ENCODE data around the gene SIRPA. TPM values are rescaled to one million over a fixed set of nuclear protein-coding genes. Genes with fewer than 3 reads are reported as not detected.

Gene SIRPA
- polyA plus RNA-seq, 3 donors from 2014 or later, result 0.29 to 0.39 TPM; not detected in 1

DNA sequence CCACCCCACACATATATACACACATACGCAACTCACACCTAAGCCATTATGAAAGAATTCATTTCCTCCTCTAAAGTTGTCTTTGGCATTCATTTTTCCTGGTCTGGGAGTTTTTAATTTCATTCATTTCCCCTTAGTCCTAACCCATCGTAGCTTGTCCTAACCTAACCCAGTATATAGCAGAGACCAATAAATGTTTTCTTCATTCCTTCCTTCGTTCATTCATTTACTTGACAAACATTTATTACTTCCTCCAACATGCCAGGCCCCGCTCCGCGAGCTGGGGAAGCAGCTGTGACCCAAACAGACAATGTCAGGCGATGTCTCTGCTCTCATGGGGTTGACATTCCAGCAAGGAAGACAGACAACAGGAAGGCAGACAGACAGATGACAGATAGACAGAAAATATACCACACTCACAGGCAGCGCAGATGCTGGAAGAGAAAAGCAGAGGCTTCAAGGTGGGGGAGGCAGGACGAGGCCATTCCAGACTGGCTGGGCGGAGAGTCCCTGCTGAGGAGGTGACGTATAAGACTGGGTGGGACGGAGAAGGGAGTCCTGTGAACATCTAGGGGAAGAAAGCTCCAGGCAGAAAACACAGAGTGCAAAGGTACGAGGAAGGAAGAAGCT, 33.7 kb upstream of the SIRPA start:
- no peak overlapping the region for H3K27ac Mint-ChIP-seq
- H3K4me3 Mint-ChIP-seq, result no peak overlapping the region
- no peaks in the 10 kb centered on the region for H3K9me3 Mint-ChIP-seq
- peaks cover 0 to 5% (median 5%) of the 10 kb centered on the region in 3 donors for H3K27me3 Mint-ChIP-seq (ENCODE audit: low read depth in 3 of 3)
- no peaks in the 10 kb centered on the region for H3K4me1 Mint-ChIP-seq
- DNase-seq, result no peak
- no peaks in the 10 kb centered on the region for H3K36me3 Mint-ChIP-seq

DNA sequence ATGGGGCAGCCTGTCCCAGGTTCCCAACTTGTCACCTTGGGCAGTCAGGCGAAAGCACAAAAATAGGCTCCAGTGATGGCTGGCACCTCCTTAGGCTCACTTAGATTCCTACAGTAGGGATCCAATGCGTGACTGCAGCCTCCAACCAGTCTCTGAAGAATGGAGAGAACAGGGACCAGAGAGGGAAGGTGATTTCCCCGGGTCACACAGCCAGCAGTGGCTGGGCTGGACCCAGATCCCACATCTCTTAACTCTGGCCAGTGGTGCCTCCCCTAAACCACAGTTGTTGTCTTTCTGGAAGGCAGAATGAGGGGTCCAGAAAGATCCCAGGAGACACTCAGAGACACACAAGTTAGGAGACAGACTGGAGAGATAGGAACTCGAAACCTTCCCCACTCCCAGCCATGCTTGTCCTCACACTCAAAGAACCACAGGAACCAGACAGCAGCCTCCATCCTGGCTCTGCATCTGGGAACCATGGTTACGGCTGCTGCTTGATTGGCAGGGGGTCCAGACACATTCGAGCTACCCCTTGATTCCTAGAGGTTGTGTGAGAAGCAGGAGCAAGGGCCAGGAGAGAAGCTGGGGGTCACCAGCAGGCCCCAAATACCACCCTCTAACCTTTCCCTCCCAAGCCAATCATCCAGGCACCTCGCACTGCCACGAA, 33.1 kb upstream of the SIRPA start:
- H3K27ac Mint-ChIP-seq, result no peak overlapping the region
- no peaks in the 10 kb centered on the region for H3K9me3 Mint-ChIP-seq
- H3K4me1 Mint-ChIP-seq, result no peaks in the 10 kb centered on the region
- no peak overlapping the region for H3K4me3 Mint-ChIP-seq
- H3K27me3 Mint-ChIP-seq (ENCODE audit: low read depth in 3 of 3), result peaks cover 0 to 5% (median 5%) of the 10 kb centered on the region in 3 donors
- no peaks in the 10 kb centered on the region for H3K36me3 Mint-ChIP-seq
- no peak for DNase-seq

DNA sequence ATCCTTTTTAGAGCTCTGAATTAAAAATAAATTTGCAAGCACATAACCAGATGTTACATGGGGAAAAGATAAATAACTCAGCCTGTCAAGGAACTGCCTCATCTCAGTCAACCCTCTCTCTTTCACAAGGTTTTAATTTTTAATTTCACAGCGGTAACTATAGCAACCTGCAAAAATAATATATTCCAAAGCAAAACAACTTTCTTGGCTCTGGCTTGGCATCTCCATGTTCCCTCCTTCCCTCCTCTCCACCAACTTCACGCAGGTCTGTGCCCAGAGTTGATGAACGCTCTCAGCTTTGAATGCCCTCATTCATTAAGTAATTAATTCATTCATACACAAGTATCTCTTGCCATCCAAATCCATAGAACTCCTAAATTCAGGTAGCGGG, 32.5 kb upstream of the SIRPA start:
- H3K9me3 Mint-ChIP-seq, result no peaks in the 10 kb centered on the region
- H3K36me3 Mint-ChIP-seq, result no peaks in the 10 kb centered on the region
- no peak overlapping the region for H3K4me3 Mint-ChIP-seq
- H3K27me3 Mint-ChIP-seq (ENCODE audit: low read depth in 3 of 3), result peaks cover 0 to 5% (median 4%) of the 10 kb centered on the region in 3 donors
- DNase-seq, result no peak
- H3K27ac Mint-ChIP-seq, result no peak overlapping the region
- H3K4me1 Mint-ChIP-seq, result no peaks in the 10 kb centered on the region

DNA sequence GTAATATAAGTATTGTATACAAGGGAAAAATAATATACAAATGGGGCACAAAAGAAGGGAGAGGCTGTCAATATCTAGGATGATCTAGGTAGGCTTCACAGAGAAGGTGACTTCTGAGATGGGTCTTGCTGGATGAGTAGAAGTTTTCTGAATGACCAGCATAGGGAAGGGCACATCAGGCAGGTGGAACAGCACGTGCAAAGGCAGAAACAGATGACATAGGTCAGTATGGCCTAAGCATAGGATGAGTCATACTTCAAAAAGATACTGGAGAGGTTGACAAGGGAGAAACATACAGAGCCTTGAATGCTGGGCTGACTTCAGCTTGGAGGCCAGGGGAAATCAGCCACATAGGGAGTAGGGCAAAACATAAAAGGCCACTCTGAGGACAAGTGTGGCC, 31.9 kb upstream of the SIRPA start:
- Mint-ChIP-seq H3K4me1 (no peaks in the 10 kb centered on the region), H3K36me3 (no peaks in the 10 kb centered on the region), H3K27ac (no peak overlapping the region), H3K4me3 (no peak overlapping the region), H3K27me3 (ENCODE audit: low read depth in 3 of 3) (peaks cover 0 to 5% (median 4%) of the 10 kb centered on the region in 3 donors), H3K9me3 (no peaks in the 10 kb centered on the region)
- no peak for DNase-seq

DNA sequence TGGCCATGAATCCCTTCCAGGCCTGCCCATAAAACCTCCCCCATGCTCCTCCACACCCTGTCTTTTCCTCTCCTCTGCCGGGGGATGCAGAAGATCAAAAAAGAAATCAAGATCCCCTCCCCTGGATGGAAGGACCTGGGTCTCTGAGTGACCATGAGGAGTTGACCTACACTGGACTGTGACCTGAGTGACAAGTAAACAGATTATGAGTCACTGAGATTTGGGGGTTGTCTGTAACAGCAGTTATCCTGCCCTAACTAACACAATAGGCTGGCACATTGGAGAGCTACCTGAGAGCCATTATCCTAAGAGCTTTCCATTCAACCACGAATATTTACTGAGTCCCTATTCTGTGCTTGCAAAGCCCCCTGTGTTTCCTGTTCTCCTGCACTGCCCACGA, 28.4 kb upstream of the SIRPA start:
- Mint-ChIP-seq H3K9me3 (no peaks in the 10 kb centered on the region), H3K27ac (no peak overlapping the region), H3K27me3 (ENCODE audit: low read depth in 3 of 3) (peaks cover 1 to 5% (median 3%) of the 10 kb centered on the region in 3 donors), H3K4me3 (no peak overlapping the region), H3K4me1 (no peaks in the 10 kb centered on the region), H3K36me3 (no peaks in the 10 kb centered on the region)
- DNase-seq, result no peak

DNA sequence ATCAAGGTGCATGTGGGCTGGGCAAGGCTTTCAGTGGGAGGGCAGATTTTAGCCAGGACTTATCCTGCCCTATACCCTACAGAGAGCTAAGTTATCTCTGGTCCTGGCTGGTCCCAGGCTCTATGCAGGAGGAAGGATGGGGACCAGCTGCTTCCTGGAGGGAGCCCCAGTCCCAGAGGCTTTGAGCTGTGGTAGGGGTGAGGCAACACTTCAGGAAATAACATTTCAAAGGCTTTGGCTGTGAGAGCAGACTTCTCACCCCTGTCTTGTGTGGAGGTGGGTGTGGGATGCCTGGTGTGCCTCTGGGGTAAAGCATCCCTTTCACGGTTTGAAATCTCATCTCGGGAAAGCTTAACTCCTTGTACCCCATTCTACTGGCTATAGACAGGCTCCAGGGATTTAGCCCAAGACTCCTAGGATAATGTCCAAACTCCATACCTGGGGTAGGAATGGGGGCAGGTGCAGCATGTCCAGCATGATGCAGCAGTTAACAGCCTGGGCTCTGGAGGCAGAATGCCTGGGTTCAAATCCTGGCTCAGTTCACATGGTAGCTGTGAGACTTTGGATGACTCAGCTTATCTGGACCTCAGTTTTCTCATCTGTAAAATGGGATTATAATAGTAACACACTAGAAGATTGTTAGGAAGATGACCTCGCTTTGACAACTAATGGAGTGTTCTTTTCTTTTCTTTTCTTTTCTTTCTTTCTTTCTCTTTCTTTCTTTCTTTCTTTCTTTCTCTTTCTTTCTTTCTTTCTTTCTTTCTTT, 27.5 kb upstream of the SIRPA start:
- DNase-seq, result no peak
- Mint-ChIP-seq H3K27me3 (ENCODE audit: low read depth in 3 of 3) (peaks cover 1 to 5% (median 3%) of the 10 kb centered on the region in 3 donors), H3K27ac (no peak overlapping the region), H3K9me3 (no peaks in the 10 kb centered on the region), H3K36me3 (no peaks in the 10 kb centered on the region), H3K4me3 (no peak overlapping the region), H3K4me1 (no peaks in the 10 kb centered on the region)

DNA sequence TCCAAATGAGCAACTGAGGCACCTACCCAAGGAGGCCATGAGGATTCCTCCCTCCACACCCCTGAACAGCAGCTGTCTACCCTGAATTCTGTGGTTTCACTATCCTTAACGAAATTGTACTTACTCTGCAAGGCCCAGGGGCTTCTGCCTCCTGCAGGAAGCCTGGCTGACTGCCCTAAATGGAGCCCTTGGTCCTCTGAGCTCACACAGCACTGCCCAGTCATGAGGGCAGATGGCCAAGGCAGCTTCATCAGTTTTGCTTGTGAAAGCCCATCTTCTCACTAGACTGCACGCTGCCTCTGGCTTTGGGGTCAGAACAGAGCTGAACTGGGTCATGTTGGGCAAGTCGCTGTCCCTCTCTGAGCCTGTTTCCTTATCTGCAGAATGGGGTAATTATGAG, 26.4 kb upstream of the SIRPA start:
- H3K4me1 Mint-ChIP-seq, result no peaks in the 10 kb centered on the region

DNA sequence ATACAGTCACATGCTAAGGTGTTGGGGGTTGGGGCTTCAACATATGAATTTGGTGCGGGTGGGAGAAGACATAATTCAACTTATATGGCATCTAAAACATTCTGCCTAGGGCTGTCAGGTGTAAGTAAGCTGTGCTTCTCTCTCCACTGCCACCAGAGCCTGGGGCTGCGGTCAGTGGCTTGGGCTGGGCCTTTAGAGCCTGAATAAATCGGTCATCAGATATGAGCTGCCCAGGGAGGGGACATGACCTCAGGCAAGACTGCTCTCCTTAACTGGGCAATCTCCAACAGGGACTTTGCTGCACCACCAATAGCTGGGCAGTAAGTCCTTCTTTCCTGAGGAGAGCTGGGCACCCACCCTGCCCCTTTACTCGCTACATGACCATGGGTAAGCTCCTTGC, 24.9 kb upstream of the SIRPA start:
- no peaks in the 10 kb centered on the region for H3K9me3 Mint-ChIP-seq
- no peak for DNase-seq
- no peaks in the 10 kb centered on the region for H3K36me3 Mint-ChIP-seq
- no peaks in the 10 kb centered on the region for H3K4me1 Mint-ChIP-seq
- H3K27ac Mint-ChIP-seq, result no peak overlapping the region
- peaks cover 0 to 6% (median 1%) of the 10 kb centered on the region in 3 donors for H3K27me3 Mint-ChIP-seq (ENCODE audit: low read depth in 3 of 3)
- no peak overlapping the region for H3K4me3 Mint-ChIP-seq

More for the DNA sequence above, 26.4 kb upstream of the SIRPA start:
- Mint-ChIP-seq H3K9me3 (no peaks in the 10 kb centered on the region), H3K4me3 (no peak overlapping the region), H3K27ac (no peak overlapping the region), H3K36me3 (no peaks in the 10 kb centered on the region), H3K27me3 (ENCODE audit: low read depth in 3 of 3) (peaks cover 1 to 3% (median 2%) of the 10 kb centered on the region in 3 donors)
- no peak for DNase-seq

DNA sequence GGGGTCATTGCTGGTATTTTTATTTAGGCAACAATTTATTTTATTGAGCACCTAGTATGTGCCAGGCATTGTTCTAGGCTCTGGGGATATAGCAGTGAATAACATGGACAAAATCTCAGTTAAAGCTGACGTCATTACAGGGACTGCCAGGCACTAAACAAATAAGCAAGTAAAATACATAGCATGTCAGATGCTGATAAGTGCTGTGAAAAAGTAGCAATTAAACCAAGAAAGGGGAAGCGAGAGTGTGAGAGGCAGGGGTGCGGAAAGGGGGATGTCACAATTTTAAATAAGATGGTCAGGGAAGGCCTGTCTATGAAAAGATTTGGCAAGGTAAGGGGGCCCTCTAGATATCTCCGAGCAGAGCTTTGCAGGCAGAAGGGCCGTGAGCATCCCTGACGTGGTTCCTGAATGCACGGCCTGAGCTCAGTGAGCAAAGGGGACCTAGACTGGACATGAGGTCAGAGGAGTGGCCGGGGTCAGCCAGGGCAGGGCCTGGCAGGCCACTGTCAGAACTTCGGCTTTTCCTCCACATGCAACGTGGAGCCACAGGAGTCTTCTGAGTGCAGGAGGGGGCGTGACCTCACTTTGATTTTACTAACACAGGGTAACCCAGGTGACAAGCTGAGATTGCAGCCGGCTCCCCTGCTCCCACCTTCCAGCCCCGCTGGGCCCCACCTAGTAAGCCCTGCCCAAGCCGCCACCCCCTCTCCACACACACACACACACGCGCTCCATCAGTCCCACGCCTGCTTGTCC, 24.2 kb upstream of the SIRPA start:
- no peak overlapping the region for H3K4me3 Mint-ChIP-seq
- no peaks in the 10 kb centered on the region for H3K4me1 Mint-ChIP-seq
- H3K27me3 Mint-ChIP-seq (ENCODE audit: low read depth in 3 of 3), result peaks cover 0 to 5% (median 1%) of the 10 kb centered on the region in 3 donors
- no peak overlapping the region for H3K27ac Mint-ChIP-seq
- no peaks in the 10 kb centered on the region for H3K9me3 Mint-ChIP-seq
- H3K36me3 Mint-ChIP-seq, result no peaks in the 10 kb centered on the region
- DNase-seq, result no peak

DNA sequence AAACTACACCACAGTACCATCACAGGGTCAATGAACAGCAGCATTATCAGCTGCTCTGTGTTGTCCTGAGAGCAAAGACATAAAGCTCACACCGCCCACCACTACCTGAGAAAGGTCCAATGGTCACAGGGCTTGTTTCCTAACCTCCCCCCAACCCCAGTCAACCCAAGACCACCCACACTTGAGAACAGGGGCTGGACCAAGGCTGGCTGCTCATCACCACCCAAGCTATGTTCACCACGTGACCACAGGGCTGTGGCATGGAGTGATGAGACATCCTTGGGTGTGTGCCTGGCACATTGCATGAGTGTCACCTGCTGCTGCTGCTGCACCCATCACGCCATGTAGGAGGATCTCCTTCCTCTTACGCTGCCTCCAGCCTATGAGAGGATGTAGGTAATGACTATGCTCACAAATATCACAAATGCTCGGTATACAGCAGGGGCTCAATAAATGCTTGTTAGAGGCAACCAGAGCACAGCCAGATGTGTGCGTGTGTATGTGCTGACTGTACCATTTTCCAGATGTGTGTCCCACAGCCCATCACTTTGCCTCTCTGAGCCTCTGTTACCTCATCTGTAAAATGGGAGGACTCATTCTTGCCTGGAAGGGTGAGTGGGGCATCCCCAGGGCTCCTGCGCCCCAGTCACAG, 23.3 kb upstream of the SIRPA start:
- Mint-ChIP-seq H3K36me3 (no peaks in the 10 kb centered on the region), H3K27me3 (ENCODE audit: low read depth in 3 of 3) (peaks cover 0 to 5% (median 1%) of the 10 kb centered on the region in 3 donors), H3K27ac (no peak overlapping the region), H3K9me3 (no peaks in the 10 kb centered on the region), H3K4me3 (no peak overlapping the region), H3K4me1 (no peaks in the 10 kb centered on the region)
- DNase-seq, result no peak

DNA sequence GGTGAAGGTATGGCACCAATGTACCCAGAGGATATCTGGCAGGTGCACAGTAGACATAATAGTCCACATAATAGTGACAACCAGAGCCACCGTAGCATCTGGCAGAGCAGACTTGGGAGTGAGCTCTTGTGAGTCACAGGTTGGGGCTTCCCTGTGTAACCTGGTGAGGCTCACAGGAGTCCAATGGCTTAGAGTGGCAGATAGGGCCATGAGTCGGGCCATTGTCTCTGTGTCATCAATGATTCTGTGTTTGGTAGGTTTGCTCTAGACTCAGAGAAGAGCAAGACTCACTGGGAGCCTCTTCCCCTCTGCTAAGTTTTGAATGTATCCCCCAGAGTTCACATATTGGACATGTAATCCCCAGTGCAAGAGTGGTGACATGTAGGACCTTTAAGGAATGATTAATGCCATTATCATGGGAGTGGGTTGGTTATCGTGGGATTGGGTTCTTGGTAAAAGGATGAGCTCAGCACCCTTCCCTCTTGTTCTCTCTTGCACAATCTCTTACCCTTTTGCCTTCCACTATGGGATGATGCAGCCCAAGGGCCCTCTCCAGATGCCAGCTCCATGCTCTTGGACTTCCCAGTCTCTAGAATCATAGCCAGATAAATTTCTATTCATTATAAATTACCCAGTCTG, 22.6 kb upstream of the SIRPA start:
- Mint-ChIP-seq H3K4me1 (no peaks in the 10 kb centered on the region), H3K9me3 (no peaks in the 10 kb centered on the region), H3K4me3 (no peak overlapping the region), H3K36me3 (no peaks in the 10 kb centered on the region), H3K27ac (no peak overlapping the region), H3K27me3 (ENCODE audit: low read depth in 3 of 3) (peaks cover 0 to 3% (median 1%) of the 10 kb centered on the region in 3 donors)
- DNase-seq, result no peak

DNA sequence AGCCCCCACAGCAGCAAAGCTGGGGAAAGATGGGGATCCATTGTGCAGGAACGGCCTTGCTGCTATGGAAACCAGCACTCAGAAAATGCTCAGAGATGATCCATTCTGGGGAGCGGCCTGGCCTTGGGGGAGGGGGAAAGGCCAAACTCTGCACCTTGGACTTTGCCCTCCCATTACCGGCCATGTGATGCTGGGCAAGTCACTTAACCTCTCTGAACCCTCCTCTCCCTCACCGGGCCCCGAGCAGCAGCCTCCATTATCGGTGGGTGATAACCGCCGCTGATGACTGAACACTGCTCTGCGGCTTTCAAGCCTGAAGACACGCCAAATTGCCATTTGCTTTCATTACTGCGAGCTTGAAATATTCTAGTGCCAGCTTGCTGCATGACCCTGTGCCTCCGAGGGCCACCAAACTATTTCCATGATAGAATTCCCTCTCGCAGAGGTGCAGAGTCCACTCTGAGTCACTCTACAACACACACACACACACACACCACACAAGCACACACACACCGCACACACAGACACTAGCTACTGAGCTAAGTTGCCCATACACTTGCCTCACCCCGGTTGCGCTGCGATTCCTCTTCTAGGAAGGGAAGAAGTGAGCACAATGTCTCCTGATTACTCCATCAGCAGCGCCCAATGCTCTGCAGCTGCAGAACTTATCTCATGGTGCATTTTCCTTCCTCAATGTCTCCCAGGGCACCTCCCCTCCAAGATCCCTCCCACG, 20.6 kb upstream of the SIRPA start:
- no peak overlapping the region for H3K4me3 Mint-ChIP-seq
- no peaks in the 10 kb centered on the region for H3K36me3 Mint-ChIP-seq
- H3K27ac Mint-ChIP-seq, result no peak overlapping the region
- no peaks in the 10 kb centered on the region for H3K4me1 Mint-ChIP-seq
- DNase-seq, result no peak
- H3K27me3 Mint-ChIP-seq (ENCODE audit: low read depth in 3 of 3), result peaks cover 0 to 5% (median 2%) of the 10 kb centered on the region in 3 donors
- no peaks in the 10 kb centered on the region for H3K9me3 Mint-ChIP-seq

DNA sequence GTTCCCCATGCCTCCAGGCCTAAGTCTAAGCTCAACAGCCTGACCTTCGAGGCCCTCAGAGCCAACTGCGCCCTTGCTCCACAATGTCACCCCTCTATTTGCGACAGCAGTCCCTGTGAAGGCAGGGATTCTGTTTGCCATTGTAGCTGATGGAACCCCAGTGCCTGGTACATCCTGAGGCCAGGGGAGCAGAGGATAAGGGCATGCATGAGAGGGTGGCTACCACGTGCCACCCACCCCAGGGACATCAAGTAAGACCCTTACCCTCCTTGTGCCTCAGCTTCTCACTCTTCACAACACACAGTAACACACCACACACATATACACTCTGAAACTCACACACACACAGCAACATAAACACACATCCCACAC, 20.0 kb upstream of the SIRPA start:
- H3K9me3 Mint-ChIP-seq, result no peaks in the 10 kb centered on the region
- no peak overlapping the region for H3K27ac Mint-ChIP-seq
- H3K27me3 Mint-ChIP-seq (ENCODE audit: low read depth in 3 of 3), result peaks cover 0 to 5% (median 2%) of the 10 kb centered on the region in 3 donors
- no peak overlapping the region for H3K4me3 Mint-ChIP-seq
- H3K36me3 Mint-ChIP-seq, result no peaks in the 10 kb centered on the region
- no peak for DNase-seq
- no peaks in the 10 kb centered on the region for H3K4me1 Mint-ChIP-seq
